K562 (cell line): ENCODE measurements around the gene GALNT17. TPM values are rescaled to one million over a fixed set of nuclear protein-coding genes. Genes with fewer than 3 reads are reported as not detected.

ENCODE experiments used
- ATAC-seq: fragments of 200-7000 bp; cut with Tn5 transposase; 3 replicates; pipeline ENCODE4 v1.9.1; 2020; ENCODE audit warnings: moderate library complexity
- BruUV-seq: library from RNA; stranded (reverse); fragments of 400-500 nt; replicated peaks from 2 replicates; lab custom pipeline; 2021; lab: Mats Ljungman, UMichigan
- CTCF ChIA-PET: fragments of 300-600 bp; formaldehyde crosslinking; extraction: SDS; loops from one replicate; lab custom pipeline; 2021; ENCODE audit warnings: low intra/inter-chr PET ratio; lab: Yijun Ruan, JAX
- POLR2A ChIA-PET: fragments of 300-600, 350-650 bp; sonication (Branson Sonifier 250); formaldehyde crosslinking; extraction: SDS; loops from one replicate; lab custom pipeline; 2021; ENCODE audit warnings: antibody characterized with exemption, inconsistent platforms; lab: Yijun Ruan, JAX
- DNase-seq, 4 experiments: peaks; one replicate each; pipeline versions ENCODE4 v3.0.0 to v3.0.0-alpha.2; 2011 to 2018; ENCODE audit warnings: low spot score in 3 of 4, mixed read lengths in 3 of 4; ENCODE audit errors: extremely low read depth in 1 of 4
- FAIRE-seq: peaks from 2 replicates; lab custom pipeline; 2011; peaks lifted over from hg19 to GRCh38; lab: Jason Lieb, UNC
- H2AFZ ChIP-seq: 2 replicates; pipeline ENCODE4 v1.6.0; 2011; ENCODE audit warnings: low read depth, low read length, control low read depth, inconsistent platforms
- H3K27ac ChIP-seq: fragments of 200-600 bp; 3 replicates; pipeline ENCODE4 v1.8.0; 2011; ENCODE audit warnings: low read depth, mild to moderate bottlenecking, control low read depth, inconsistent platforms, low read length, moderate library complexity, mixed read lengths; ENCODE audit errors: extremely low read depth
- H3K27me3 ChIP-seq, 2 experiments: fragments of 300-600 bp in 1 of 2; 2 replicates in 1 of 2; 3 replicates in 1 of 2; pipeline versions ENCODE4 v1.6.0 to v1.8.0; 2011; ENCODE audit warnings: inconsistent platforms in 2 of 2, low read length in 2 of 2, mild to moderate bottlenecking in 1 of 2, mixed read lengths in 1 of 2, moderate library complexity in 1 of 2; ENCODE audit not compliant: control insufficient read depth in 2 of 2, insufficient read depth in 2 of 2
- H3K36me3 ChIP-seq: fragments of 300-600 bp; 3 replicates; pipeline ENCODE4 v1.8.0; 2011; ENCODE audit warnings: mild to moderate bottlenecking, low read length, inconsistent platforms; ENCODE audit not compliant: control insufficient read depth, insufficient read depth
- H3K4me1 ChIP-seq, 2 experiments: fragments of 200-600 bp in 1 of 2; replicated peaks in 1 of 2; 2 replicates in 1 of 2; 3 replicates in 1 of 2; pipeline versions ENCODE4 v1.5.1 to v1.8.0; 2011; ENCODE audit warnings: inconsistent platforms in 2 of 2, low read length in 2 of 2, mild to moderate bottlenecking in 1 of 2, mixed read lengths in 1 of 2, moderate library complexity in 1 of 2; ENCODE audit not compliant: control insufficient read depth in 2 of 2, insufficient read depth in 2 of 2
- H3K4me2 ChIP-seq: 2 replicates; pipeline ENCODE4 v1.6.1; 2011; ENCODE audit warnings: low read length, control low read depth, inconsistent platforms, mixed read lengths; ENCODE audit not compliant: insufficient read depth
- H3K4me3 ChIP-seq: fragments of 200-600 bp; sonication (generic), shearing (Covaris generic); 2 replicates; pipeline ENCODE4 v1.5.1; 2016; ENCODE audit warnings: control low read depth, inconsistent platforms
- H3K79me2 ChIP-seq: fragments of 200-600 bp; 3 replicates; pipeline ENCODE4 v1.8.0; 2011; ENCODE audit warnings: low read length, inconsistent platforms; ENCODE audit not compliant: control insufficient read depth, insufficient read depth
- H3K9ac ChIP-seq, 2 experiments: 2 replicates each; pipeline versions ENCODE4 v1.6.0 to v1.6.1; 2011; ENCODE audit warnings: low read depth in 2 of 2, low read length in 2 of 2, control low read depth in 1 of 2, inconsistent platforms in 1 of 2, mild to moderate bottlenecking in 1 of 2, mixed read lengths in 1 of 2; ENCODE audit not compliant: insufficient read depth in 1 of 2
- H3K9me1 ChIP-seq: one replicate; pipeline ENCODE4 v1.6.0; 2011; ENCODE audit warnings: inconsistent platforms, mild to moderate bottlenecking, low read length, moderate library complexity; ENCODE audit not compliant: control insufficient read depth, insufficient read depth
- H3K9me3 ChIP-seq: replicated peaks from 2 replicates; pipeline ENCODE4 v1.5.1; 2011; ENCODE audit warnings: low read depth, low read length, inconsistent platforms; ENCODE audit not compliant: control insufficient read depth, insufficient read depth
- H4K20me1 ChIP-seq: replicated peaks from 2 replicates; pipeline ENCODE4 v1.6.1; 2011; ENCODE audit warnings: low read length, inconsistent platforms, mixed read lengths; ENCODE audit not compliant: control insufficient read depth, insufficient read depth
- C11orf30 ChIP-seq: fragments of 450-650 bp; IDR thresholded peaks from 2 replicates; pipeline ENCODE4 v1.6.1; 2016; ENCODE audit warnings: low read depth, mild to moderate bottlenecking
- CHD2 ChIP-seq: IDR thresholded peaks from 2 replicates; pipeline ENCODE4 v1.6.1; 2011; ENCODE audit warnings: low read depth, low read length
- GTF2F1 ChIP-seq: IDR thresholded peaks from 2 replicates; pipeline ENCODE4 v1.6.1; 2011; ENCODE audit warnings: low read depth, low read length, improper control_type of control experiment
- HDGF ChIP-seq: fragments of 450-650 bp; IDR thresholded peaks from 2 replicates; pipeline ENCODE4 v1.6.1; 2016
- ZKSCAN8 ChIP-seq: fragments of 200-800 bp; sonication (Bioruptor generic); IDR thresholded peaks from 2 replicates; pipeline ENCODE4 v1.6.1; 2016; ENCODE audit warnings: missing genetic modification characterization, missing compliant biosample characterization
- WGBS: fragments of 100-300 bp; shearing (Covaris generic); methylation state at CpG from one replicate; pipeline ENCODE4 v1.1.6; 2016; ENCODE audit warnings: low coverage, mixed read lengths; ENCODE audit not compliant: insufficient coverage; ENCODE audit errors: missing lambda C conversion rate; 5-methylcytosine and 5-hydroxymethylcytosine counted together
- in situ Hi-C: fragments of 300-500 bp; cut with MboI; formaldehyde crosslinking; loops from 4 replicates; pipeline ENCODE4 v1.15.0; 2018; ENCODE audit warnings: inconsistent platforms, mixed read lengths
- intact Hi-C: fragments of 100-400 bp; cut with micrococcal nuclease; formaldehyde crosslinking; loops from 2 replicates; pipeline ENCODE4 v1.14.2; 2022
- polyA plus RNA-seq, 8 experiments: library from polyadenylated mRNA; depleted of rRNA in 4 of 8; stranded (reverse) in 5 of 8; unstranded in 3 of 8; fragments of >200 nt; fragmentation: Nextera tagmentation in 2 of 8; fragmentation: Illumina TruSeq in 1 of 8; extraction: Ambion mirVana in 2 of 8; extraction: Trizol in 1 of 8; gene quantifications; 2 replicates each; pipeline versions ENCODE4 v1.2.1 to v1.2.3, GENCODE V29; 2011 to 2014; ENCODE audit warnings: inconsistent platforms in 1 of 8, missing spikeins in 1 of 8
- total RNA-seq, 7 experiments: library from RNA; depleted of rRNA in 6 of 7; stranded (reverse); fragments of >200 nt in 6 of 7; fragmentation: Illumina TruSeq in 2 of 7; extraction: Trizol in 2 of 7; gene quantifications; 2 replicates each; pipeline versions ENCODE4 v1.2.1 to v1.2.3, GENCODE V29; 2011 to 2021; ENCODE audit warnings: low replicate concordance in 1 of 7
- TF ChIP-seq, protein P1 (sequence below): fragments of 450-650 bp; IDR thresholded peaks from 2 replicates; pipeline ENCODE4 v1.6.1; 2016; ENCODE audit warnings: antibody characterized with exemption
- TF ChIP-seq, protein P2 (sequence below): fragments of 450-650 bp; formaldehyde crosslinking; IDR thresholded peaks from 2 replicates; pipeline ENCODE4 v1.4.0; 2020; ENCODE audit warnings: mild to moderate bottlenecking
- TF ChIP-seq, protein P3 (sequence below), 2 experiments: fragments of 450-650 bp; IDR thresholded peaks; 2 replicates each; pipeline ENCODE4 v1.6.1; 2018; ENCODE audit warnings: mild to moderate bottlenecking in 2 of 2, low read depth in 1 of 2; ENCODE audit not compliant: partially characterized antibody in 2 of 2

Gene GALNT17
- total and polyA plus RNA-seq, 9 of the 15 experiments (the other 6 are each of a cell fraction or from before 2014, with no cell fraction given) = not detected

DNA sequence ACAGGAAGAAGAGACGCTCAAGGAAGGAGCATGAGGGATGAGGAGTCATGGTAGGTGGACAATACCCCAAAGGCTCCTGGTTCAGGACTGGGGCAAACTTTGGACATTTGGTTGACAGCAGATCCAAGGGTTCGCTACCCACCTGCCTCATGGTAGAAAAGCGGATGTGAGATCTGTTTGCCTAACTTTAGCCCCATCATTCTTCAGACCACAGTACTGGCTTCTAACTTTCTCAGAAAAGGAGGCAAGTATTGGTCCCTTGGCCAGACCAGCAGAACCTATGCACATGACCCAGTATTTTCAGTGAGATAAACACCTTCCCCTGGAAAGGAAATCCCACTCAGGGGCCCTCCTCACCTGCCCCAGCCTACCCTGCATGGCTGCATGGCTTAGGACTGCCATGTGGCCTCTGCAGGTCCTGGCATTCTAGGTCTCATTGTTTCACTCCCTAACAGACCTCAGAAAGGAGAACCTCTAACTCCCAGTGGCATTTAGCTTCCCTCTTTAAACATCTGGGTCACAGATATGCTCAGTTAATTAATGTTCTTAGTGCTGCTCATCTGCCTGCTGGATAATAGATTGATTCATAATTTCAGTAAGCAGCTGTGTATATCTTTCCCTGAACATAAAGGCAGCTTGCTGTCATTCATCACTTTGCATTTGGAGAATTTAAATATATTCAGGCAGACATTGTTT lies 574.1 kb downstream of the GALNT17 start:
- no peaks in the 10 kb centered on the region for H3K79me2 ChIP-seq
- intact Hi-C loops (no loop called here), in situ Hi-C loops (no loop called here)
- no peak overlapping the region for H3K4me3 ChIP-seq
- BruUV-seq = no TSS peak
- no peaks in the 10 kb centered on the region for H3K9me3 ChIP-seq
- CTCF ChIA-PET = no interaction called here
- H3K27ac ChIP-seq = no peak overlapping the region
- no peak overlapping the region for H3K9ac ChIP-seq
- ATAC-seq = no peak
- FAIRE-seq = no peak
- TF ChIP-seq, protein P1, sequence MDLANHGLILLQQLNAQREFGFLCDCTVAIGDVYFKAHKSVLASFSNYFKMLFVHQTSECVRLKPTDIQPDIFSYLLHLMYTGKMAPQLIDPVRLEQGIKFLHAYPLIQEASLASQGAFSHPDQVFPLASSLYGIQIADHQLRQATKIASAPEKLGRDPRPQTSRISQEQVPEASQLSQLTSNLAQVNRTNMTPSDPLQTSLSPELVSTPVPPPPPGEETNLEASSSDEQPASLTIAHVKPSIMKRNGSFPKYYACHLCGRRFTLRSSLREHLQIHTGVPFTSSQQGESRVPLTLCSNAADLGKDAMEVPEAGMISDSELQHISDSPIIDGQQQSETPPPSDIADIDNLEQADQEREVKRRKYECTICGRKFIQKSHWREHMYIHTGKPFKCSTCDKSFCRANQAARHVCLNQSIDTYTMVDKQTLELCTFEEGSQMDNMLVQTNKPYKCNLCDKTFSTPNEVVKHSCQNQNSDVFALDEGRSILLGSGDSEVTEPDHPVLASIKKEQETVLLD = no peak
- no peak for TF ChIP-seq HDGF
- TF ChIP-seq, protein P2, sequence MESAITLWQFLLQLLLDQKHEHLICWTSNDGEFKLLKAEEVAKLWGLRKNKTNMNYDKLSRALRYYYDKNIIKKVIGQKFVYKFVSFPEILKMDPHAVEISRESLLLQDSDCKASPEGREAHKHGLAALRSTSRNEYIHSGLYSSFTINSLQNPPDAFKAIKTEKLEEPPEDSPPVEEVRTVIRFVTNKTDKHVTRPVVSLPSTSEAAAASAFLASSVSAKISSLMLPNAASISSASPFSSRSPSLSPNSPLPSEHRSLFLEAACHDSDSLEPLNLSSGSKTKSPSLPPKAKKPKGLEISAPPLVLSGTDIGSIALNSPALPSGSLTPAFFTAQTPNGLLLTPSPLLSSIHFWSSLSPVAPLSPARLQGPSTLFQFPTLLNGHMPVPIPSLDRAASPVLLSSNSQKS (CRISPR knock-in tag) = no peak
- no peak for TF ChIP-seq GTF2F1
- TF ChIP-seq, protein P3, sequence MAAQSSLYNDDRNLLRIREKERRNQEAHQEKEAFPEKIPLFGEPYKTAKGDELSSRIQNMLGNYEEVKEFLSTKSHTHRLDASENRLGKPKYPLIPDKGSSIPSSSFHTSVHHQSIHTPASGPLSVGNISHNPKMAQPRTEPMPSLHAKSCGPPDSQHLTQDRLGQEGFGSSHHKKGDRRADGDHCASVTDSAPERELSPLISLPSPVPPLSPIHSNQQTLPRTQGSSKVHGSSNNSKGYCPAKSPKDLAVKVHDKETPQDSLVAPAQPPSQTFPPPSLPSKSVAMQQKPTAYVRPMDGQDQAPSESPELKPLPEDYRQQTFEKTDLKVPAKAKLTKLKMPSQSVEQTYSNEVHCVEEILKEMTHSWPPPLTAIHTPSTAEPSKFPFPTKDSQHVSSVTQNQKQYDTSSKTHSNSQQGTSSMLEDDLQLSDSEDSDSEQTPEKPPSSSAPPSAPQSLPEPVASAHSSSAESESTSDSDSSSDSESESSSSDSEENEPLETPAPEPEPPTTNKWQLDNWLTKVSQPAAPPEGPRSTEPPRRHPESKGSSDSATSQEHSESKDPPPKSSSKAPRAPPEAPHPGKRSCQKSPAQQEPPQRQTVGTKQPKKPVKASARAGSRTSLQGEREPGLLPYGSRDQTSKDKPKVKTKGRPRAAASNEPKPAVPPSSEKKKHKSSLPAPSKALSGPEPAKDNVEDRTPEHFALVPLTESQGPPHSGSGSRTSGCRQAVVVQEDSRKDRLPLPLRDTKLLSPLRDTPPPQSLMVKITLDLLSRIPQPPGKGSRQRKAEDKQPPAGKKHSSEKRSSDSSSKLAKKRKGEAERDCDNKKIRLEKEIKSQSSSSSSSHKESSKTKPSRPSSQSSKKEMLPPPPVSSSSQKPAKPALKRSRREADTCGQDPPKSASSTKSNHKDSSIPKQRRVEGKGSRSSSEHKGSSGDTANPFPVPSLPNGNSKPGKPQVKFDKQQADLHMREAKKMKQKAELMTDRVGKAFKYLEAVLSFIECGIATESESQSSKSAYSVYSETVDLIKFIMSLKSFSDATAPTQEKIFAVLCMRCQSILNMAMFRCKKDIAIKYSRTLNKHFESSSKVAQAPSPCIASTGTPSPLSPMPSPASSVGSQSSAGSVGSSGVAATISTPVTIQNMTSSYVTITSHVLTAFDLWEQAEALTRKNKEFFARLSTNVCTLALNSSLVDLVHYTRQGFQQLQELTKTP (IDR thresholded peaks at IDR 0.05; ENCODE audit: low read depth in 1 of 2, partially characterized antibody in 2 of 2) = no peak
- TF ChIP-seq ZKSCAN8 (CRISPR knock-in tag) = no peak
- no peak for TF ChIP-seq CHD2
- TF ChIP-seq C11orf30 = no peak
- no peaks in the 10 kb centered on the region for H3K9me1 ChIP-seq
- no peaks in the 10 kb centered on the region for H4K20me1 ChIP-seq
- H3K4me1 ChIP-seq = no peaks in the 10 kb centered on the region
- H2AFZ ChIP-seq = no peak overlapping the region
- H3K36me3 ChIP-seq = no peaks in the 10 kb centered on the region
- 0% methylated on average over 3 of the region's 3 CpGs for WGBS
- DNase-seq = no peak
- no peaks in the 10 kb centered on the region for H3K27me3 ChIP-seq
- no peak overlapping the region for H3K4me2 ChIP-seq
- POLR2A ChIA-PET = no interaction called here
